ENCODE measurements around the gene ZNF74. TPM values are rescaled to one million over a fixed set of nuclear protein-coding genes. Genes with fewer than 3 reads are reported as not detected.

Gene ZNF74
- total and polyA plus RNA-seq, 2 experiments from 2014 or later: 15.6 to 17.9 TPM

GRCh38 chr22:20402960-20403778, 9.2 kb downstream of the ZNF74 start:
- 94% methylated on average over 7 of the region's 9 CpGs for WGBS (ENCODE audit: low lambda C conversion rate, missing lambda C conversion rate)
- H3K4me1 ChIP-seq (ENCODE audit: insufficient read depth): no peaks in the 10 kb centered on the region

GRCh38 chr22:20403779-20404140, 9.8 kb downstream of the ZNF74 start:
- H3K9me2 ChIP-seq (replicated peaks; ENCODE audit: insufficient read depth): no peaks in the 10 kb centered on the region
- no peak overlapping the region for H3K4me2 ChIP-seq
- no peak for TF ChIP-seq EZH2phosphoT487 (IDR thresholded peaks at IDR 0.05; ENCODE audit: low read depth, severe bottlenecking, unreplicated experiment)
- no peak for TF ChIP-seq CTCF (IDR thresholded peaks at IDR 0.05; ENCODE audit: poor library complexity)
- no peak for TF ChIP-seq EZH2 (IDR thresholded peaks at IDR 0.05; ENCODE audit: borderline replicate concordance)
- H2AFZ ChIP-seq: no peak overlapping the region
- H3K79me2 ChIP-seq: peaks cover 21% of the 10 kb centered on the region
- no peaks in the 10 kb centered on the region for H4K20me1 ChIP-seq (ENCODE audit: insufficient read depth, poor library complexity, severe bottlenecking)
- H3K4me1 ChIP-seq (ENCODE audit: insufficient read depth): no peaks in the 10 kb centered on the region
- H3K27ac ChIP-seq: no peak overlapping the region
- H3K9me3 ChIP-seq (ENCODE audit: low read depth): no peaks in the 10 kb centered on the region
- no peaks in the 10 kb centered on the region for H3K36me3 ChIP-seq (replicated peaks; ENCODE audit: insufficient read depth, low read depth)
- no peak for DNase-seq (ENCODE audit: low spot score)
- 87% methylated on average over 6 of the region's 6 CpGs for WGBS (ENCODE audit: low lambda C conversion rate, missing lambda C conversion rate)
- no peaks in the 10 kb centered on the region for H3K27me3 ChIP-seq
- H3K4me3 ChIP-seq: no peak overlapping the region

More at GRCh38 chr22:20402960-20403778, 9.2 kb downstream of the ZNF74 start:
- Histone ChIP-seq H3K79me2 (peaks cover 27% of the 10 kb centered on the region), H3K4me2 (no peak overlapping the region), H3K36me3 (replicated peaks; ENCODE audit: insufficient read depth, low read depth) (no peaks in the 10 kb centered on the region), H3K4me3 (no peak overlapping the region), H3K27ac (no peak overlapping the region), H4K20me1 (ENCODE audit: insufficient read depth, poor library complexity, severe bottlenecking) (no peaks in the 10 kb centered on the region), H2AFZ (no peak overlapping the region), H3K9me3 (ENCODE audit: low read depth) (no peaks in the 10 kb centered on the region), H3K9me2 (replicated peaks; ENCODE audit: insufficient read depth) (no peaks in the 10 kb centered on the region), H3K27me3 (no peaks in the 10 kb centered on the region)
- TF ChIP-seq EZH2phosphoT487 (IDR thresholded peaks at IDR 0.05; ENCODE audit: low read depth, severe bottlenecking, unreplicated experiment): no peak
- TF ChIP-seq CTCF (IDR thresholded peaks at IDR 0.05; ENCODE audit: poor library complexity): no peak
- TF ChIP-seq EZH2 (IDR thresholded peaks at IDR 0.05; ENCODE audit: borderline replicate concordance): no peak
- DNase-seq (ENCODE audit: low spot score): no peak

GRCh38 chr22:20404881-20405280, 10.9 kb downstream of the ZNF74 start:
- WGBS (ENCODE audit: low lambda C conversion rate, missing lambda C conversion rate): 94% methylated on average over 18 of the region's 18 CpGs
- H3K79me2 ChIP-seq: peaks cover 10% of the 10 kb centered on the region
- no peak overlapping the region for H3K4me2 ChIP-seq
- TF ChIP-seq EZH2 (IDR thresholded peaks at IDR 0.05; ENCODE audit: borderline replicate concordance) (no peak), CTCF (IDR thresholded peaks at IDR 0.05; ENCODE audit: poor library complexity) (no peak), EZH2phosphoT487 (IDR thresholded peaks at IDR 0.05; ENCODE audit: low read depth, severe bottlenecking, unreplicated experiment) (no peak)
- no peaks in the 10 kb centered on the region for H3K27me3 ChIP-seq
- H2AFZ ChIP-seq: no peak overlapping the region
- H3K4me3 ChIP-seq: no peak overlapping the region
- H4K20me1 ChIP-seq (ENCODE audit: insufficient read depth, poor library complexity, severe bottlenecking): no peaks in the 10 kb centered on the region
- H3K36me3 ChIP-seq (replicated peaks; ENCODE audit: insufficient read depth, low read depth): no peaks in the 10 kb centered on the region
- H3K9me2 ChIP-seq (replicated peaks; ENCODE audit: insufficient read depth): no peaks in the 10 kb centered on the region
- H3K9me3 ChIP-seq (ENCODE audit: low read depth): no peaks in the 10 kb centered on the region
- no peak for DNase-seq (ENCODE audit: low spot score)
- H3K4me1 ChIP-seq (ENCODE audit: insufficient read depth): no peaks in the 10 kb centered on the region
- H3K27ac ChIP-seq: no peak overlapping the region
